Hippocampal formation (tissue), 2 donors: ENCODE results near the gene OCA2.
"Not testable (repeated sequence)": the region's sequence is repeated elsewhere in the genome, so short reads cannot be mapped to it uniquely, and the experiment has no call there.

Experiments used
- DNase-seq, 2 donors: peaks; one replicate each; lab custom pipeline; 2025; lab: John Stamatoyannopoulos, UW

OCA2 gene

GRCh38 chr15:28023933-28024888 is 74.9 kb downstream of the OCA2 start:
- no peak for DNase-seq

- DNase-seq: no peak
Measured at GRCh38 chr15:28023422-28023821, 75.7 kb downstream of the OCA2 start.

- DNase-seq: no peak
Measured at GRCh38 chr15:28022961-28023360, 76.2 kb downstream of the OCA2 start.

- DNase-seq: no peak
Measured at GRCh38 chr15:28022181-28022580, 76.9 kb downstream of the OCA2 start.

- DNase-seq: peak in 1 of 2 donors; percentile 39
Measured at GRCh38 chr15:28021281-28022039, 77.7 kb downstream of the OCA2 start.

GRCh38 chr15:28020644-28021043 is 78.5 kb downstream of the OCA2 start:
- DNase-seq: no peak

GRCh38 chr15:28019594-28020309 is 79.4 kb downstream of the OCA2 start:
- no peak for DNase-seq

GRCh38 chr15:28018291-28019044 is 80.6 kb downstream of the OCA2 start:
- DNase-seq: no peak

- no peak for DNase-seq
Measured at GRCh38 chr15:28017423-28017924, 81.6 kb downstream of the OCA2 start.

- DNase-seq: no peak
Measured at GRCh38 chr15:28015855-28016254, 83.3 kb downstream of the OCA2 start.

- no peak for DNase-seq
Measured at GRCh38 chr15:28014623-28015200, 84.4 kb downstream of the OCA2 start.

GRCh38 chr15:28013976-28014375 is 85.1 kb downstream of the OCA2 start:
- no peak for DNase-seq

- DNase-seq: no peak
Measured at GRCh38 chr15:28013480-28013879, 85.6 kb downstream of the OCA2 start.

- DNase-seq: no peak
Measured at GRCh38 chr15:28012231-28012630, 86.9 kb downstream of the OCA2 start.

GRCh38 chr15:28008175-28008574 is 90.9 kb downstream of the OCA2 start:
- DNase-seq: not testable (repeated sequence)

- peak in 1 of 2 donors; percentile 38 for DNase-seq
Measured at GRCh38 chr15:28006116-28006905, 92.8 kb downstream of the OCA2 start.

- no peak for DNase-seq
Measured at GRCh38 chr15:28005004-28005527, 94.0 kb downstream of the OCA2 start.

GRCh38 chr15:28004143-28005003 is 94.7 kb downstream of the OCA2 start:
- DNase-seq: no peak
